Upper lobe of right lung (tissue), 1 donor: ENCODE measurements around the gene ZNF407. TPM values are rescaled to one million over a fixed set of nuclear protein-coding genes. Genes with fewer than 3 reads are reported as not detected.
"Not testable (repeated sequence)": the region's sequence is repeated elsewhere in the genome, so short reads cannot be mapped to it uniquely, and the experiment has no call there.

Source experiments
- ATAC-seq: fragments of 200-7000 bp; cut with Tn5 transposase; one replicate; pipeline ENCODE4 v1.9.1; 2020; ENCODE audit warnings: mild to moderate bottlenecking, moderate library complexity
- DNase-seq: peaks from one replicate; pipeline ENCODE4 v3.0.0-alpha.2; 2020
- H3K27ac ChIP-seq: fragments of 200-600 bp; one replicate; pipeline ENCODE4 v1.8.0; 2022
- H3K27me3 ChIP-seq: fragments of 200-600 bp; one replicate; pipeline ENCODE4 v1.8.0; 2022; ENCODE audit warnings: mild to moderate bottlenecking
- H3K36me3 ChIP-seq: fragments of 200-600 bp; one replicate; pipeline ENCODE4 v1.8.0; 2022
- H3K4me1 ChIP-seq: fragments of 200-600 bp; one replicate; pipeline ENCODE4 v1.8.0; 2022
- H3K4me3 ChIP-seq: fragments of 200-600 bp; one replicate; pipeline ENCODE4 v1.8.0; 2022; ENCODE audit warnings: mild to moderate bottlenecking
- H3K9me3 ChIP-seq: fragments of 200-600 bp; one replicate; pipeline ENCODE4 v1.8.0; 2022
- CTCF ChIP-seq: fragments of 200-600 bp; IDR thresholded peaks from one replicate; pipeline ENCODE4 v1.8.0; 2022; ENCODE audit warnings: antibody characterized with exemption
- intact Hi-C: fragments of 100-400 bp; cut with DNase I; formaldehyde crosslinking; loops from one replicate; pipeline ENCODE4 v1.11.0; 2022
- total RNA-seq: library from RNA; stranded (reverse); fragmentation: NEBNext Ultra II Directional; extraction: Animal tissue kit (Norgen Biotek cat#: 25700); gene quantifications from one replicate; pipeline ENCODE4 v1.2.1, GENCODE V29; 2021
- donor health status: DM: no; HTN: yes; CAD: no; lungs with severe emphysema.

The ZNF407 gene
- total RNA-seq, 1 donor from 2014 or later: 18.4 TPM

DNA sequence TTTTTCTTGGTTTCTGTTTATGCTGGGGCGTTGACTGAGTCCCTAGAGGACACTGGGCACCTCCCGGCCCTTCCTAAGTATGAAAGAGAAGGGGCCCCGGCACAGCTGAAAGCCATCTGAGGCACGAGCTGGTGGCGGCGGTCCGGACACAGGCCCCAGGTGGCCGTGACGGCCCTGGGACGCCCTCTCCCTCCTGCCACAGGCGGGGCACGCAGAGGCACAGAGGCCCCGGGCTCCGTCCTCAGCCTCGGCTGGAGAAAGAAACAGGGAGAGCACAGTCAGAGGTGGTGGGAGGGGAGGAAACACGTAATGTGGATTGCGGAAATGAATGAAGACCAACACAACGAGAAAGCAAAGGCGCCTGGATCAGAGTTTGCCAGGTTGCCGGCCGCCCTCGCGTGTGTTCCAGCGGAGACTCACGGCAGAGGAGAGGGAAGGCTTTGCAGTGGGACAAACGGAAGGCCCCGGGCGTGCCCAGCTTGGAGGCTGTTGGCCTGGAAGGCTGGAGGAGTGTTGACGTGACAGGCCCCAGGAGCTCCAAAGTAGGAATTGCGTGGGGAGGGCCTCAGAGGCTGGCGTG, 492.2 kb downstream of the ZNF407 start:
- DNase-seq: no peak
- TF ChIP-seq CTCF: no peak
- H3K9me3 ChIP-seq: no peaks in the 10 kb centered on the region
- H3K36me3 ChIP-seq: no peaks in the 10 kb centered on the region
- no peak overlapping the region for H3K4me3 ChIP-seq
- intact Hi-C loops: no loop called here
- no peaks in the 10 kb centered on the region for H3K27me3 ChIP-seq
- H3K4me1 ChIP-seq: no peaks in the 10 kb centered on the region
- ATAC-seq: peak; percentile 16
- no peak overlapping the region for H3K27ac ChIP-seq

GRCh38 chr18:75090336-75090735, 492.7 kb downstream of the ZNF407 start:
- ATAC-seq (no peak), DNase-seq (no peak)
- intact Hi-C loops: no loop called here
- H3K36me3 ChIP-seq: no peaks in the 10 kb centered on the region
- TF ChIP-seq CTCF: no peak
- no peak overlapping the region for H3K27ac ChIP-seq
- H3K4me3 ChIP-seq: no peak overlapping the region
- H3K4me1 ChIP-seq: no peaks in the 10 kb centered on the region
- H3K9me3 ChIP-seq: no peaks in the 10 kb centered on the region
- H3K27me3 ChIP-seq: no peaks in the 10 kb centered on the region

- no peak overlapping the region for H3K27ac ChIP-seq
- H3K4me1 ChIP-seq: no peaks in the 10 kb centered on the region
- no peak overlapping the region for H3K4me3 ChIP-seq
- intact Hi-C loops: no loop called here
- H3K36me3 ChIP-seq: no peaks in the 10 kb centered on the region
- no peaks in the 10 kb centered on the region for H3K9me3 ChIP-seq
- DNase-seq: no peak
- no peak for ATAC-seq
- no peaks in the 10 kb centered on the region for H3K27me3 ChIP-seq
- TF ChIP-seq CTCF: no peak
Observed at GRCh38 chr18:75097491-75098225, 500.0 kb downstream of the ZNF407 start.

DNA sequence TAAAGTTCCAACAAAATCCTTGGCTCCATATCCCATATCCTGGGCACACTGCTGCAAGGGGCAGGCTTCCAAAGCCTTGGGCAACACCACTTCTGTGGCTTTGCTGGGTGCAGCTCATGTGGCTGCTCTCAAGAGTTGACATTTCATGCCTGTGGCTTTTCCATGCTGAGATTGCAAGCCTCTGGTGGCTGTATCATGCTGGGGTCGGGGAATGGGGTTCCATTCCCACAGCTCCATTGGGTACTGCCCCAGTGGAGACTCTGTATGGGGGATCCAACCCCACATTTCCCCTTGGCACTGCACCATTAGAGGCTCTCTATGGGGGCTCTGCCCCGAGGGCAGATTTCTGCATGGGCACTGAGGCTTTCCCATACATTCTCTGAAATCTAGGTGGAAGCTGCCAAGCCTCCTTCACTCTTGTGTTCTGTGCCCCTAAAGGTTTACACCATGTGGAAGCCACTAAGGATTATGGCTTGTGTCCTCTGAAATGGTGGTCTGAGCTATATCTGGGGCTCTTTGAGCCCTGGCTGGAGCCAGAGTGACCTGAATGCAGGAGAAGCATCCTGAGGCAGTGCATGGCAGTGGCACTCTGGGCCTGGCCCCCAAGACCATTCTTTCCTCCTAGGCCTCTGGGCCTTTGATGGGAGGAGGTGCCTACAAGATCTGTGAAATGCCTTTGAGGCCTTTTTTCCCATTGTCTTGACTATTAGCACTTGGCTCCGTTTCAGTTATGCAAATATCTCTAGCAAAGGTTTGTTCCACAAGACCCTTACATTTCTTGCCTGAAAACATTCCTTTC, 503.4 kb downstream of the ZNF407 start:
- no peak for DNase-seq
- ATAC-seq: no peak
- intact Hi-C loops: no loop called here

GRCh38 chr18:75101916-75102315, 504.2 kb downstream of the ZNF407 start:
- no peaks in the 10 kb centered on the region for H3K9me3 ChIP-seq
- no peak overlapping the region for H3K4me3 ChIP-seq
- H3K27me3 ChIP-seq: no peaks in the 10 kb centered on the region
- H3K4me1 ChIP-seq: no peaks in the 10 kb centered on the region
- DNase-seq (no peak), ATAC-seq (no peak)
- H3K27ac ChIP-seq: no peak overlapping the region
- intact Hi-C loops: no loop called here
- TF ChIP-seq CTCF: no peak
- H3K36me3 ChIP-seq: no peaks in the 10 kb centered on the region

More for the DNA sequence above, 503.4 kb downstream of the ZNF407 start:
- Histone ChIP-seq H3K36me3 (no peaks in the 10 kb centered on the region), H3K27me3 (no peaks in the 10 kb centered on the region), H3K9me3 (no peaks in the 10 kb centered on the region), H3K4me1 (no peaks in the 10 kb centered on the region), H3K27ac (no peak overlapping the region), H3K4me3 (no peak overlapping the region)
- TF ChIP-seq CTCF: no peak

DNA sequence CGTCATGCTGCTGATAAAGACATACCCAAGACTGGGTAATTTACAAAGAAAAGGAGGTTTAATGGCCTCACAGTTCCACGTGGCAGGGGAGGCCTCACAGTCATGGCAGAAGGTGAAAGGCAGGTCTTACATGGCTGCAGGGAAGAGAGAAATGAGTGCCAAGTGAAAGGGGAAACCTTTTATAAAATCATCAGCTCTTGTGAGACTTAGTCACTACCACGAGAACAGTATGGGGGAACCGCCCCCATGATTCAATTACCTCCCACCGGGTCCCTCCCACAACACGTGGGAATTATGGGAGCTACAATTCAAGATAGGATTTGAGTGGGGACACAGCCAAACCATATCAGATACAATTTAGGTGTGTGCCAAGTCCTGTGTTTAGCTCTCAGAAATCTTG, 506.4 kb downstream of the ZNF407 start:
- ATAC-seq, intact Hi-C loops: not testable (repeated sequence)

More for the DNA sequence above, 506.4 kb downstream of the ZNF407 start:
- not testable (repeated sequence) for H3K4me1 ChIP-seq, H3K9me3 ChIP-seq, H3K4me3 ChIP-seq, DNase-seq, H3K36me3 ChIP-seq, H3K27ac ChIP-seq, H3K27me3 ChIP-seq
